Activated T-helper 2 cell treated with anti-CD3 and anti-CD28 coated beads, Interferon-gamma antibody, Interleukin-2, Interleukin-4, amounts not matched to agents 10 μg/mL and 5 μg/mL and 100 μg/mL, durations not matched to agents 14 hours and 24 hours and 36 hours (primary cell): ENCODE measurements around the gene LPP. TPM values are rescaled to one million over a fixed set of nuclear protein-coding genes. Genes with fewer than 3 reads are reported as not detected.

Experiments used
- DNase-seq: peaks from one replicate; pipeline ENCODE4 v3.0.0; 2021; ENCODE audit warnings: low spot score
- H3K27ac Mint-ChIP-seq: one replicate; pipeline ENCODE4 v1.8.0; 2021; ENCODE audit warnings: mixed read lengths
- H3K27me3 Mint-ChIP-seq: one replicate; pipeline ENCODE4 v1.8.0; 2021; ENCODE audit warnings: low read depth, mixed read lengths
- H3K36me3 Mint-ChIP-seq: one replicate; pipeline ENCODE4 v1.8.0; 2021; ENCODE audit warnings: low read depth, mixed read lengths
- H3K4me1 Mint-ChIP-seq: one replicate; pipeline ENCODE4 v1.8.0; 2021; ENCODE audit warnings: low read depth, mixed read lengths
- H3K4me3 Mint-ChIP-seq: one replicate; pipeline ENCODE4 v1.8.0; 2021; ENCODE audit warnings: low read depth, mild to moderate bottlenecking, moderate library complexity, mixed read lengths
- H3K9me3 Mint-ChIP-seq: one replicate; pipeline ENCODE4 v1.8.0; 2021; ENCODE audit warnings: mixed read lengths
- intact Hi-C: fragments of 100-400 bp; cut with micrococcal nuclease; formaldehyde crosslinking; loops from one replicate; pipeline ENCODE4 v1.15.1; 2023
- total RNA-seq: library from RNA; stranded (reverse); gene quantifications from 2 replicates; pipeline ENCODE4 v1.2.3, GENCODE V29; 2022

The LPP gene
- total RNA-seq, 1 donor from 2014 or later: 54.5 TPM

DNA sequence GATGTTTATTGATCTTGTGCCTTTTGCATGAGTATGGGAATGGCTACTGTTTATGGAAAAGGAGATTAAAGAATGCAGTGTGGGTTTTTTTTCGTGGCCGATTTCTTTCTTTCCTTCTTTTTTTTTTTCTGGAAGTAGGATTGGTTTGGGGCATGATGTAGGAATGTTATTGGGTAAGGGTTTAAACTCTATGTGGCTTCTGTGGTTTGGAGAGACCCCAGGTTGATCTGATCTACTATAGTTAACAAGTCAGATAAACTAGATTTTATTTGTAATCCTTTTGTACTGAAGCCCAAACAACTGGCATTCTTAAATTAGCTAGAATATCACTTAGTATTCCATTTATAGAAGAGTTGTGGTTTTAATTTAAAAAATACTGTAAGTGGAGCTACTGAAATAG, 304.8 kb downstream of the LPP start:
- Mint-ChIP-seq H3K27me3 (no peaks in the 10 kb centered on the region), H3K27ac (no peak overlapping the region), H3K9me3 (no peaks in the 10 kb centered on the region), H3K4me1 (peaks cover 2% of the 10 kb centered on the region), H3K4me3 (no peak overlapping the region), H3K36me3 (peaks cover 3% of the 10 kb centered on the region)
- DNase-seq: no peak
- intact Hi-C loops: no loop called here

DNA sequence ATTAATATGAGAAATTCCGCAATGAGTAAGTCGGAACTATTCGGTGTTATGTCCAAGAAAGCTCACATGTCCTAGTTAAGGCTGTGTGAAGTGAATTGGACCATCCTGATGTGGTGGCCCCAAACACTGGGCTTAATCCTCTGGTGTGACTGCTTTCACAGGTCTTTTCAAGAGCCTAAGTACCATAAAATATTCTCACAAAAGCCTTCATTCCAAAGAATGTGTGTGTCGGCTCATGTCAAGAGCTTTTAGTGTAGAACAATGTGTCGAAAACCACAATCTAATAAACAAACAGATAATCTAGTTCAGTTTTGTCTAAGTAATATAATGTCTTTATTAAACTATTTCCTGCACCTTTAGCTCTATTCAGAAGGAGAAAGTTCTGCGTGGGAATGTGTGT, 311.4 kb downstream of the LPP start:
- DNase-seq: no peak
- Mint-ChIP-seq H3K27ac (no peak overlapping the region), H3K27me3 (no peaks in the 10 kb centered on the region), H3K36me3 (peaks cover 21% of the 10 kb centered on the region), H3K4me3 (no peak overlapping the region), H3K9me3 (peaks cover 8% of the 10 kb centered on the region), H3K4me1 (no peaks in the 10 kb centered on the region)
- intact Hi-C loops: no loop called here

DNA sequence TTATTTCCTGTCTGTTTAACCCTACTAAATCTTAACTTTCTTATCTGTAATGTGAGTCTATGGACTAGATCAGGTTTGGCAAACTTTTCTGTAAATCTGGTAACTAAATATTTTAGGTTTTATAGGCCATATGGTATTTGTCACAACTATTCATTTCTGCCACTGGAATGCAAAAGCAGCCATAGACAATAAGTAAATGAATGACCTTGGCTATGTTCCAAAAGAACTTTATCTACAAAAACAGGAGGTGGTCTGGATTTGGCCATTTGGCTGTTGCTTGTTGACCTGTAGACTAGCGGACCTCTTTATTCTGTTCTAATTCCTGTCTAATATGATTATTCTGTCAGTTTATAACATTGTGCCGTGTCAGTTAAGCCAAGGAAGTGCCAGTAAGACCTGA, 314.2 kb downstream of the LPP start:
- peaks cover 3% of the 10 kb centered on the region for H3K4me1 Mint-ChIP-seq
- H3K9me3 Mint-ChIP-seq: peaks cover 11% of the 10 kb centered on the region
- H3K4me3 Mint-ChIP-seq: no peak overlapping the region
- no peak overlapping the region for H3K27ac Mint-ChIP-seq
- H3K27me3 Mint-ChIP-seq: no peaks in the 10 kb centered on the region
- intact Hi-C loops: no loop called here
- no peak for DNase-seq
- H3K36me3 Mint-ChIP-seq: peaks cover 22% of the 10 kb centered on the region

DNA sequence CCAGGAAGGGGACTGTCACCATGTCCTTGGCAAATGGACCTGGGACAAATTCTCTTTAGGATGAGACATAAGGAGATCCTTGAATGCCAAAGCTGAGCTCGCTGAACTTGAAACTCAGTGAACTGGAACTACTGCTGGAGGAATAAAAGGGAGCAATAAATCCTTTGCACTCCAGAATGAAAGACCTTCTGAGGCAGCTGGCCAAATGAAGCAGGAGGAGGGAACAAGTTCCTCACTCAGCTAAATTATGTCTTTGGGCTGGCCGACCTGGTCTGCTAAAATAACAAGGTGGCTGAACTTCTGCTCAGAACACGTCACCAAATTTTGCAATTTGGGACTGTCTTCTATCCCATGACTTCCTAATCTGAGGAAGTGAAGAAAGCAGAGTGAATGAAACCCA, 314.7 kb downstream of the LPP start:
- H3K36me3 Mint-ChIP-seq: peaks cover 22% of the 10 kb centered on the region

GRCh38 chr3:188469228-188469885, 315.4 kb downstream of the LPP start:
- intact Hi-C loops: no loop called here
- Mint-ChIP-seq H3K27me3 (no peaks in the 10 kb centered on the region), H3K9me3 (peaks cover 11% of the 10 kb centered on the region), H3K4me1 (peaks cover 3% of the 10 kb centered on the region), H3K4me3 (no peak overlapping the region), H3K27ac (no peak overlapping the region), H3K36me3 (peaks cover 22% of the 10 kb centered on the region)
- no peak for DNase-seq

More for the DNA sequence above, 314.7 kb downstream of the LPP start:
- DNase-seq: no peak
- peaks cover 3% of the 10 kb centered on the region for H3K4me1 Mint-ChIP-seq
- H3K27ac Mint-ChIP-seq: no peak overlapping the region
- peaks cover 11% of the 10 kb centered on the region for H3K9me3 Mint-ChIP-seq
- intact Hi-C loops: no loop called here
- H3K4me3 Mint-ChIP-seq: no peak overlapping the region
- H3K27me3 Mint-ChIP-seq: no peaks in the 10 kb centered on the region

DNA sequence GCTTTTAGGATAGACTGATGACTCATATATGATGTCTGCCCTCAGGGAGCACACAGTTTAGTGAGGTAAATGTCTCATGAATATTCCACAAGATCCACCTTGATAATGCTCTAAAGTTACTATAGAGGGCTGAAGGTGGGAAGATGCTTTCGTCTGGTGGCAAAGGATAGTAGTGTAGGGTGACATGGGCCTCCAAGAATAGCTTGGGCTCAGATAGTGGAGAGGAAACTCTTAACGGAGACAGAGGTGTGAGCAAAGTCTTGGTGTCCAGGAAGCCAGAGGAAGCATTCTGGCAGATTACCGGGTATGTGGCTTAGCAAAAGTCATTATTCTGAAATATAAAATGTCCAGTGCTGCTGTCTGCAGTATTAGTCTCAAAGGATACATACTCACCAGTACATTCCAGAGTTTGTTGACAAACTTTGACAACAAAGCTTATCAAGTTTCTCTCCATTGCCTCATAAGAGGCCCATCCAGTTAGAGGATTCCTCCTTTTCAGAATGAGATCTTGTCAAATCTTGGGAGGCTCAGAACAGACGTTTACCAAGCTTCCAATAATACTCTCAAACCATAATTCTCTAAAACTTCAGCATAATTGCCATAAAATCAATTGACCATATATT, 316.7 kb downstream of the LPP start:
- Mint-ChIP-seq H3K4me1 (peaks cover 3% of the 10 kb centered on the region), H3K27ac (no peak overlapping the region), H3K27me3 (no peaks in the 10 kb centered on the region), H3K9me3 (peaks cover 11% of the 10 kb centered on the region), H3K36me3 (peaks cover 22% of the 10 kb centered on the region), H3K4me3 (no peak overlapping the region)
- no peak for DNase-seq
- intact Hi-C loops: no loop called here

DNA sequence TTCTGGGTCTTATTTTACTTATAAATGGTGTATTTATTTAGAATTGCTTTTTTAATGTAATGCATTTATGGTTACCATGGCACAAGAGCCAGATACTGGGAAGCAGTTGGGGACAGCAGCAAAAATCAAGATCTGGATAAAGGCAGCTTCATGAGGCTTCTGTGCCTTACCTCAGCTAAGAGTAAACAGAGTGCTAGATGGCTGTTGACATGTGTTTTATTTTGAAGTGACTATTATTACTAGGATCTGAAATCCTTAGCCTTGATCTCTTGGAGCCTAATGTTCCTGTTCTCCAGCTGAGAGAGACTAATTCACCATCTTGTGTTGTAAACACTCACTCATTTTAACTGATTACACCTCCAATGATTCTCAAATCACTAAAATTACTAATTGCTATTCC, 317.8 kb downstream of the LPP start:
- Mint-ChIP-seq H3K4me1 (peaks cover 3% of the 10 kb centered on the region), H3K9me3 (peaks cover 11% of the 10 kb centered on the region), H3K27ac (no peak overlapping the region), H3K4me3 (no peak overlapping the region), H3K27me3 (no peaks in the 10 kb centered on the region), H3K36me3 (peaks cover 22% of the 10 kb centered on the region)
- DNase-seq: no peak
- intact Hi-C loops: no loop called here

DNA sequence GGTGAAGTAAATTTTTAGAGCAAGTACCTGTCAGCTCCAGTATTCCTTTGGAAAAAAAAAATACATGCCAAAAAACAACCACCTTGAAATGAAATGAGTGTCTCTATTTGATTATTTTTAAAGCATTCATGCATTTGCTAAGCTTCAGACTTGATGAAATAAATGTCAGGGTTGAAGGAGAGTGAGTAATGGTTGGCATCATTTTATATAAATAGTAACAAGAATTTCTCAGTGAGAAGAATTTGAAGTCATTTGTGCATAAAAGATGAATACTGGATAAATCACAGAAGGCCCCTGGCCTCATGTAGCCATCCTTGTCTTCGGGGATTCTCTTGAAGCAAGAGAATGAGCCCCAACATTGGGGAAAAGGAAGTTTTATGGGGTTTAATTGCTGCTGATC, 318.4 kb downstream of the LPP start:
- Mint-ChIP-seq H3K4me1 (peaks cover 3% of the 10 kb centered on the region), H3K9me3 (peaks cover 11% of the 10 kb centered on the region), H3K36me3 (peaks cover 21% of the 10 kb centered on the region), H3K27me3 (no peaks in the 10 kb centered on the region), H3K4me3 (no peak overlapping the region), H3K27ac (no peak overlapping the region)
- intact Hi-C loops: no loop called here
- DNase-seq: no peak

- Mint-ChIP-seq H3K9me3 (peaks cover 11% of the 10 kb centered on the region), H3K27ac (no peak overlapping the region), H3K36me3 (peaks cover 18% of the 10 kb centered on the region), H3K4me3 (no peak overlapping the region), H3K4me1 (peaks cover 5% of the 10 kb centered on the region), H3K27me3 (no peaks in the 10 kb centered on the region)
- DNase-seq: no peak
- intact Hi-C loops: no loop called here
These were observed 319.1 kb downstream of the LPP start for GRCh38 chr3:188473045-188473444.

- peaks cover 5% of the 10 kb centered on the region for H3K4me1 Mint-ChIP-seq
These were observed 319.8 kb downstream of the LPP start for GRCh38 chr3:188473591-188474288.

GRCh38 chr3:188476935-188477334, 323.0 kb downstream of the LPP start:
- Mint-ChIP-seq H3K27ac (no peak overlapping the region), H3K4me1 (peaks cover 5% of the 10 kb centered on the region), H3K9me3 (peaks cover 2% of the 10 kb centered on the region), H3K36me3 (peaks cover 1% of the 10 kb centered on the region), H3K4me3 (no peak overlapping the region), H3K27me3 (no peaks in the 10 kb centered on the region)
- no peak for DNase-seq
- intact Hi-C loops: no loop called here

More at GRCh38 chr3:188473591-188474288, 319.8 kb downstream of the LPP start:
- Mint-ChIP-seq H3K4me3 (no peak overlapping the region), H3K36me3 (peaks cover 13% of the 10 kb centered on the region), H3K9me3 (peaks cover 11% of the 10 kb centered on the region), H3K27ac (no peak overlapping the region), H3K27me3 (no peaks in the 10 kb centered on the region)
- intact Hi-C loops: no loop called here
- no peak for DNase-seq

- Mint-ChIP-seq H3K36me3 (peaks cover 19% of the 10 kb centered on the region), H3K4me1 (peaks cover 2% of the 10 kb centered on the region), H3K9me3 (peaks cover 4% of the 10 kb centered on the region), H3K27me3 (no peaks in the 10 kb centered on the region), H3K4me3 (no peak overlapping the region), H3K27ac (no peak overlapping the region)
- intact Hi-C loops: no loop called here
- DNase-seq: no peak
These were observed 326.1 kb downstream of the LPP start for GRCh38 chr3:188480011-188480410.

GRCh38 chr3:188482929-188483328, 329.0 kb downstream of the LPP start:
- H3K4me3 Mint-ChIP-seq: no peak overlapping the region
- peaks cover 28% of the 10 kb centered on the region for H3K36me3 Mint-ChIP-seq
- H3K4me1 Mint-ChIP-seq: peaks cover under 1% of the 10 kb centered on the region
- H3K27ac Mint-ChIP-seq: no peak overlapping the region
- intact Hi-C loops: no loop called here
- no peak for DNase-seq
- no peaks in the 10 kb centered on the region for H3K27me3 Mint-ChIP-seq
- H3K9me3 Mint-ChIP-seq: peaks cover 4% of the 10 kb centered on the region
